Calu3 (cell line): ENCODE results near the gene C19orf47. TPM values are rescaled to one million over a fixed set of nuclear protein-coding genes. Genes with fewer than 3 reads are reported as not detected.

ENCODE experiments used
- BruUV-seq: library from RNA; stranded (reverse); fragments of 400-500 nt; replicated peaks from 2 replicates; lab custom pipeline; 2021; lab: Mats Ljungman, UMichigan
- CTCF ChIA-PET: fragments of 300-600 bp; sonication (Branson Sonifier 250); formaldehyde crosslinking; loops from one replicate; lab custom pipeline; 2022; ENCODE audit warnings: antibody characterized with exemption; lab: Charles Lee
- DNase-seq: peaks from one replicate; pipeline ENCODE4 v3.0.0; 2022
- H3K27ac Mint-ChIP-seq: one replicate; pipeline ENCODE4 v1.8.0; 2022; ENCODE audit warnings: mixed read lengths; ENCODE audit not compliant: unreplicated experiment
- H3K27me3 Mint-ChIP-seq: one replicate; pipeline ENCODE4 v1.8.0; 2022; ENCODE audit warnings: mixed read lengths; ENCODE audit not compliant: unreplicated experiment
- H3K36me3 Mint-ChIP-seq: one replicate; pipeline ENCODE4 v1.8.0; 2022; ENCODE audit warnings: mild to moderate bottlenecking, moderate library complexity, mixed read lengths; ENCODE audit not compliant: insufficient read depth, unreplicated experiment
- H3K4me1 Mint-ChIP-seq: one replicate; pipeline ENCODE4 v1.8.0; 2022; ENCODE audit warnings: mild to moderate bottlenecking, low read depth, mixed read lengths; ENCODE audit not compliant: unreplicated experiment
- H3K4me3 Mint-ChIP-seq: one replicate; pipeline ENCODE4 v1.8.0; 2022; ENCODE audit warnings: mild to moderate bottlenecking, low read depth, moderate library complexity, mixed read lengths; ENCODE audit not compliant: unreplicated experiment
- H3K9me3 Mint-ChIP-seq: one replicate; pipeline ENCODE4 v1.8.0; 2022; ENCODE audit warnings: low read depth, mixed read lengths; ENCODE audit not compliant: unreplicated experiment
- CTCF ChIP-seq: fragments of 200-600 bp; IDR thresholded peaks from one replicate; pipeline ENCODE4 v1.8.0; 2022; ENCODE audit warnings: antibody characterized with exemption; ENCODE audit not compliant: unreplicated experiment
- intact Hi-C: fragments of 100-400 bp; cut with micrococcal nuclease; formaldehyde crosslinking; loops from one replicate; pipeline ENCODE4 v1.10.0; 2022; ENCODE audit not compliant: unreplicated experiment
- total RNA-seq: library from RNA; stranded (reverse); gene quantifications from 2 replicates; pipeline ENCODE4 v1.2.3, GENCODE V29; 2022

The C19orf47 gene
- total RNA-seq, 1 experiment from 2014 or later: 22.7 TPM

GRCh38 chr19:40282920-40283319, 65.3 kb downstream of the C19orf47 start:
- Mint-ChIP-seq H3K27ac (no peak overlapping the region), H3K4me3 (no peak overlapping the region), H3K4me1 (peaks cover 19% of the 10 kb centered on the region), H3K9me3 (no peaks in the 10 kb centered on the region), H3K36me3 (peaks cover 31% of the 10 kb centered on the region), H3K27me3 (no peaks in the 10 kb centered on the region)
- intact Hi-C loops: no loop called here
- CTCF ChIA-PET: no interaction called here
- DNase-seq: no peak
- no peak for TF ChIP-seq CTCF
- BruUV-seq: no TSS peak

- Mint-ChIP-seq H3K27ac (no peak overlapping the region), H3K36me3 (peaks cover 31% of the 10 kb centered on the region), H3K4me1 (peaks cover 26% of the 10 kb centered on the region), H3K4me3 (no peak overlapping the region), H3K27me3 (no peaks in the 10 kb centered on the region), H3K9me3 (no peaks in the 10 kb centered on the region)
- DNase-seq: no peak
- no TSS peak for BruUV-seq
- TF ChIP-seq CTCF: no peak
- CTCF ChIA-PET: no interaction called here
- intact Hi-C loops: no loop called here
Observed at GRCh38 chr19:40282209-40282580, 66.0 kb downstream of the C19orf47 start.

- H3K27ac Mint-ChIP-seq: no peak overlapping the region
- CTCF ChIA-PET: interaction anchor here (0.7 kb wide), 1 partner anchor 14 kb away, joined by 3 read pairs; no protein-coding TSS in a partner anchor
- TF ChIP-seq CTCF: no peak
- H3K27me3 Mint-ChIP-seq: no peaks in the 10 kb centered on the region
- no TSS peak for BruUV-seq
- intact Hi-C loops: no loop called here
- H3K36me3 Mint-ChIP-seq: peaks cover 30% of the 10 kb centered on the region
- H3K9me3 Mint-ChIP-seq: no peaks in the 10 kb centered on the region
- H3K4me3 Mint-ChIP-seq: no peak overlapping the region
- no peak for DNase-seq
- peaks cover 26% of the 10 kb centered on the region for H3K4me1 Mint-ChIP-seq
Observed at GRCh38 chr19:40281381-40282208, 66.6 kb downstream of the C19orf47 start.

- no peak for DNase-seq
- CTCF ChIA-PET: interaction anchor here (0.7 kb wide), 1 partner anchor 13 kb away, joined by 3 read pairs; no protein-coding TSS in a partner anchor
- no peaks in the 10 kb centered on the region for H3K9me3 Mint-ChIP-seq
- no TSS peak for BruUV-seq
- peaks cover 26% of the 10 kb centered on the region for H3K4me1 Mint-ChIP-seq
- TF ChIP-seq CTCF: no peak
- H3K4me3 Mint-ChIP-seq: no peak overlapping the region
- H3K36me3 Mint-ChIP-seq: peaks cover 27% of the 10 kb centered on the region
- no peaks in the 10 kb centered on the region for H3K27me3 Mint-ChIP-seq
- intact Hi-C loops: no loop called here
- H3K27ac Mint-ChIP-seq: no peak overlapping the region
Observed at GRCh38 chr19:40280608-40281221, 67.5 kb downstream of the C19orf47 start.
